ENCODE data around the gene SLC4A8. TPM values are rescaled to one million over a fixed set of nuclear protein-coding genes. Genes with fewer than 3 reads are reported as not detected.

The SLC4A8 gene
- polyA plus RNA-seq, 2 of the 4 experiments (the other 2 are of a cell fraction): 1.1 to 2.3 TPM

GRCh38 chr12:51415931-51416330 is 8.7 kb upstream of the SLC4A8 start:
- ChIA-PET POLR2A (no interaction called here), CTCF (interaction anchor here (1.1 to 11.1 kb wide), 6 partner anchors 8 to 459 kb away, joined by 3 to 245 read pairs (median 7); partner anchors contain the start of gene SLC4A8)
- no peak for FAIRE-seq
- TF ChIP-seq KDM5A (IDR thresholded peaks at IDR 0.05) (no peak), ELK1 (IDR thresholded peaks at IDR 0.05; ENCODE audit: low read depth, low read length) (no peak), FOSL2 (IDR thresholded peaks at IDR 0.05) (no peak), FOSL2 (CRISPR knock-in tag; IDR thresholded peaks at IDR 0.05) (no peak), USF2 (IDR thresholded peaks at IDR 0.05) (no peak), PHF8 (IDR thresholded peaks at IDR 0.05; ENCODE audit: borderline replicate concordance, low read depth) (no peak), NFE2L2 (conservative IDR thresholded peaks at IDR 0.05; ENCODE audit: low read length) (no peak), REST (IDR thresholded peaks at IDR 0.05) (no peak), CBX2 (IDR thresholded peaks at IDR 0.05; ENCODE audit: borderline replicate concordance, low read depth) (no peak), MAX (IDR thresholded peaks at IDR 0.05) (no peak), MAFK (IDR thresholded peaks at IDR 0.05; ENCODE audit: partially characterized antibody) (no peak), HOXB5 (CRISPR knock-in tag; IDR thresholded peaks at IDR 0.05) (no peak), EHF (CRISPR knock-in tag; IDR thresholded peaks at IDR 0.05) (no peak), ZNF302 (CRISPR knock-in tag; IDR thresholded peaks at IDR 0.05) (no peak), ATOH8 (CRISPR knock-in tag; IDR thresholded peaks at IDR 0.05; ENCODE audit: low read depth) (no peak), MAZ (IDR thresholded peaks at IDR 0.05; ENCODE audit: borderline replicate concordance, low read depth, low read length) (no peak), HEYL (CRISPR knock-in tag; IDR thresholded peaks at IDR 0.05) (no peak), CBX8 (IDR thresholded peaks at IDR 0.05) (no peak)
- no peak for ATAC-seq
- 85% methylated on average over 1 of the region's 1 CpG for WGBS (ENCODE audit: missing lambda C conversion rate)
- DNase-seq (ENCODE audit: low read depth in 1 of 2, low spot score in 1 of 2): no peak
- Histone ChIP-seq H3K9me3 (no peaks in the 10 kb centered on the region), H3K27ac (no peak overlapping the region), H3K4me3 (no peak overlapping the region), H3K4me2 (no peak overlapping the region), H3K4me1 (no peaks in the 10 kb centered on the region)

- no peak for TF ChIP-seq MAX (IDR thresholded peaks at IDR 0.05)
- no peak for TF ChIP-seq HOXA7 (CRISPR knock-in tag; IDR thresholded peaks at IDR 0.05)
- TF ChIP-seq ZC3H11A (IDR thresholded peaks at IDR 0.05): no peak
- no peak for TF ChIP-seq SREBF2 (IDR thresholded peaks at IDR 0.05)
- no peak for TF ChIP-seq HDAC2 (IDR thresholded peaks at IDR 0.05)
- TF ChIP-seq FOXS1 (CRISPR knock-in tag; IDR thresholded peaks at IDR 0.05): no peak
- TF ChIP-seq KDM5A (IDR thresholded peaks at IDR 0.05): no peak
- no peak for TF ChIP-seq JUNB (IDR thresholded peaks at IDR 0.05)
- Histone ChIP-seq H3K4me3 (no peak overlapping the region), H3K4me2 (no peak overlapping the region), H3K4me1 (no peaks in the 10 kb centered on the region), H3K27ac (no peak overlapping the region), H3K9me3 (no peaks in the 10 kb centered on the region)
- WGBS (ENCODE audit: missing lambda C conversion rate): 49% methylated on average over 4 of the region's 4 CpGs
- FAIRE-seq (no peak), DNase-seq (ENCODE audit: low read depth in 1 of 2, low spot score in 1 of 2) (no peak), ATAC-seq (no peak)
- ChIA-PET POLR2A (no interaction called here), CTCF (interaction anchor here (0.6 to 11.1 kb wide), 5 partner anchors 60 to 608 kb away, joined by 3 to 245 read pairs (median 69); no protein-coding TSS in a partner anchor)
Measured at GRCh38 chr12:51417826-51418225, 6.8 kb upstream of the SLC4A8 start.
